ENCODE measurements around the gene YBX3. TPM values are rescaled to one million over a fixed set of nuclear protein-coding genes. Genes with fewer than 3 reads are reported as not detected.

Gene YBX3
- total and polyA plus RNA-seq, 12 donors, result 72.6 to 336 (median 156) TPM

- Histone ChIP-seq H3K36me3 (replicated peaks in 1 of 2) (no peaks in the 10 kb centered on the region), H3K9me3 (replicated peaks in 1 of 3) (no peaks in the 10 kb centered on the region), H3K4me1 (replicated peaks in 1 of 2) (no peaks in the 10 kb centered on the region), H3K27ac (no peak overlapping the region), H3K27me3 (no peaks in the 10 kb centered on the region), H3K4me3 (no peak overlapping the region)
- no peak for DNase-seq
- TF ChIP-seq CTCF (IDR thresholded peaks at IDR 0.05), result no peak
- TF ChIP-seq POLR2A (IDR thresholded peaks at IDR 0.05), result no peak
- intact Hi-C loops (cut with DNase I), result no loop called here
- WGBS, 4 donors, result 74 to 84% (median 79%) methylated on average over 4 of the region's 4 CpGs
Observed at GRCh38 chr12:10732549-10732948, 9.4 kb upstream of the YBX3 start.

GRCh38 chr12:10732066-10732465 is 8.9 kb upstream of the YBX3 start:
- H3K4me1 ChIP-seq (replicated peaks in 1 of 2), result no peaks in the 10 kb centered on the region
- intact Hi-C loops (cut with DNase I), result no loop called here
- 74 to 87% (median 83%) methylated on average over 2 of the region's 2 CpGs for WGBS, 4 donors
- TF ChIP-seq CTCF (IDR thresholded peaks at IDR 0.05) (no peak), POLR2A (IDR thresholded peaks at IDR 0.05) (no peak)
- H3K27ac ChIP-seq, result no peak overlapping the region
- no peaks in the 10 kb centered on the region for H3K27me3 ChIP-seq
- H3K36me3 ChIP-seq (replicated peaks in 1 of 2), result no peaks in the 10 kb centered on the region
- no peak for DNase-seq
- no peak overlapping the region for H3K4me3 ChIP-seq
- no peaks in the 10 kb centered on the region for H3K9me3 ChIP-seq (replicated peaks in 1 of 3)

GRCh38 chr12:10730559-10730958 is 7.4 kb upstream of the YBX3 start:
- TF ChIP-seq CTCF (IDR thresholded peaks at IDR 0.05), result no peak
- no peak for TF ChIP-seq POLR2A (IDR thresholded peaks at IDR 0.05)
- no peak overlapping the region for H3K4me3 ChIP-seq
- DNase-seq, result no peak
- H3K9me3 ChIP-seq (replicated peaks in 1 of 3), result no peaks in the 10 kb centered on the region
- H3K27me3 ChIP-seq, result no peaks in the 10 kb centered on the region
- intact Hi-C loops (cut with DNase I), result no loop called here
- no peaks in the 10 kb centered on the region for H3K36me3 ChIP-seq (replicated peaks in 1 of 2)
- H3K27ac ChIP-seq, result no peak overlapping the region
- H3K4me1 ChIP-seq (replicated peaks in 1 of 2), result no peaks in the 10 kb centered on the region

GRCh38 chr12:10728091-10728490 is 5.0 kb upstream of the YBX3 start:
- 75 to 85% (median 81%) methylated on average over 3 of the region's 3 CpGs for WGBS, 4 donors
- intact Hi-C loops (cut with DNase I), result loop anchor here in 1 of 2 donors (10.0 kb wide), 1 partner anchor 113 kb away; the partner anchor contains the start of gene MAGOHB
- Histone ChIP-seq H3K36me3 (replicated peaks in 1 of 2) (no peaks in the 10 kb centered on the region), H3K4me1 (replicated peaks in 1 of 2) (peaks cover 0 to 8% of the 10 kb centered on the region in 2 donors), H3K27ac (no peak overlapping the region), H3K9me3 (replicated peaks in 1 of 3) (no peaks in the 10 kb centered on the region), H3K4me3 (no peak overlapping the region), H3K27me3 (no peaks in the 10 kb centered on the region)
- no peak for DNase-seq
- TF ChIP-seq CTCF (IDR thresholded peaks at IDR 0.05) (no peak), POLR2A (IDR thresholded peaks at IDR 0.05) (no peak)
